HG03039 (cell line): ENCODE data around the gene LEAP2.
"Not testable (repeated sequence)": the region's sequence is repeated elsewhere in the genome, so short reads cannot be mapped to it uniquely, and the experiment has no call there.

Experiments
- ATAC-seq: cut with Tn5 transposase; IDR thresholded peaks from one replicate; pipeline ENCODE4 v1.9.1; 2021; ENCODE audit warnings: mild to moderate bottlenecking, moderate library complexity; ENCODE audit not compliant: unreplicated experiment

The LEAP2 gene

GRCh38 chr5:132840313-132840712 is 33.2 kb upstream of the LEAP2 start:
- ATAC-seq: no peak

GRCh38 chr5:132840896-132841295 is 32.6 kb upstream of the LEAP2 start:
- no peak for ATAC-seq

- no peak for ATAC-seq
These were observed 32.2 kb upstream of the LEAP2 start for GRCh38 chr5:132841305-132841704.

GRCh38 chr5:132848270-132848669 is 25.2 kb upstream of the LEAP2 start:
- no peak for ATAC-seq

GRCh38 chr5:132849347-132849746 is 24.1 kb upstream of the LEAP2 start:
- ATAC-seq: no peak

GRCh38 chr5:132850066-132850465 is 23.4 kb upstream of the LEAP2 start:
- no peak for ATAC-seq

- ATAC-seq: no peak
These were observed 20.1 kb upstream of the LEAP2 start for GRCh38 chr5:132853323-132853722.

- ATAC-seq: no peak
These were observed 19.7 kb upstream of the LEAP2 start for GRCh38 chr5:132853790-132854189.

GRCh38 chr5:132854301-132854700 is 19.2 kb upstream of the LEAP2 start:
- ATAC-seq: no peak

- not testable (repeated sequence) for ATAC-seq
These were observed 18.5 kb upstream of the LEAP2 start for GRCh38 chr5:132854992-132855391.

- no peak for ATAC-seq
These were observed 17.5 kb upstream of the LEAP2 start for GRCh38 chr5:132856011-132856410.

- no peak for ATAC-seq
These were observed 13.5 kb upstream of the LEAP2 start for GRCh38 chr5:132859889-132860437.

GRCh38 chr5:132860742-132861141 is 12.7 kb upstream of the LEAP2 start:
- no peak for ATAC-seq

- no peak for ATAC-seq
These were observed 7.7 kb upstream of the LEAP2 start for GRCh38 chr5:132865668-132866341.

GRCh38 chr5:132866342-132867045 is 7.0 kb upstream of the LEAP2 start, which contains the start of the genes GDF9 and UQCRQ:
GDF9 (minus strand) TSS chr5:132866469; CDS start chr5:132864533, 1,936 bp downstream.
UQCRQ (plus strand) TSS chr5:132866642; CDS start chr5:132866882, 240 bp downstream.
- peak; percentile 98 for ATAC-seq

- ATAC-seq: peak; percentile 15
These were observed 6.4 kb upstream of the LEAP2 start for GRCh38 chr5:132867046-132867451.

- no peak for ATAC-seq
These were observed 4.7 kb upstream of the LEAP2 start for GRCh38 chr5:132868754-132869153.

- ATAC-seq: no peak
These were observed 2.7 kb upstream of the LEAP2 start for GRCh38 chr5:132870801-132871200.

GRCh38 chr5:132871459-132872284 is 1.8 kb upstream of the LEAP2 start:
- no peak for ATAC-seq

- ATAC-seq: no peak
These were observed 715 bp upstream of the LEAP2 start for GRCh38 chr5:132872788-132873118.

GRCh38 chr5:132873930-132874271 is 433 bp downstream of the LEAP2 start:
- no peak for ATAC-seq
